Lung microvascular endothelial cell (primary cell): ENCODE measurements around the gene ELP1. TPM values are rescaled to one million over a fixed set of nuclear protein-coding genes. Genes with fewer than 3 reads are reported as not detected.
A peak's percentile ranks its signal among the peaks of the same experiment; 100 is the strongest.
"Not testable (repeated sequence)": the region's sequence is repeated elsewhere in the genome, so short reads cannot be mapped to it uniquely, and the experiment has no call there.

Experiments used
- DNase-seq, 2 donors: peaks; one replicate each; pipeline versions ENCODE4 v3.0.0 to v3.0.0-alpha.2; 2010; ENCODE audit warnings: low read depth in 2 of 2
- total RNA-seq: library from RNA; depleted of rRNA; stranded (reverse); fragments of >200 nt; gene quantifications from 2 replicates; pipeline ENCODE4 v1.2.1, GENCODE V29; 2014

The ELP1 gene
- total RNA-seq, 1 donor from 2014 or later, result 32.9 TPM

DNA sequence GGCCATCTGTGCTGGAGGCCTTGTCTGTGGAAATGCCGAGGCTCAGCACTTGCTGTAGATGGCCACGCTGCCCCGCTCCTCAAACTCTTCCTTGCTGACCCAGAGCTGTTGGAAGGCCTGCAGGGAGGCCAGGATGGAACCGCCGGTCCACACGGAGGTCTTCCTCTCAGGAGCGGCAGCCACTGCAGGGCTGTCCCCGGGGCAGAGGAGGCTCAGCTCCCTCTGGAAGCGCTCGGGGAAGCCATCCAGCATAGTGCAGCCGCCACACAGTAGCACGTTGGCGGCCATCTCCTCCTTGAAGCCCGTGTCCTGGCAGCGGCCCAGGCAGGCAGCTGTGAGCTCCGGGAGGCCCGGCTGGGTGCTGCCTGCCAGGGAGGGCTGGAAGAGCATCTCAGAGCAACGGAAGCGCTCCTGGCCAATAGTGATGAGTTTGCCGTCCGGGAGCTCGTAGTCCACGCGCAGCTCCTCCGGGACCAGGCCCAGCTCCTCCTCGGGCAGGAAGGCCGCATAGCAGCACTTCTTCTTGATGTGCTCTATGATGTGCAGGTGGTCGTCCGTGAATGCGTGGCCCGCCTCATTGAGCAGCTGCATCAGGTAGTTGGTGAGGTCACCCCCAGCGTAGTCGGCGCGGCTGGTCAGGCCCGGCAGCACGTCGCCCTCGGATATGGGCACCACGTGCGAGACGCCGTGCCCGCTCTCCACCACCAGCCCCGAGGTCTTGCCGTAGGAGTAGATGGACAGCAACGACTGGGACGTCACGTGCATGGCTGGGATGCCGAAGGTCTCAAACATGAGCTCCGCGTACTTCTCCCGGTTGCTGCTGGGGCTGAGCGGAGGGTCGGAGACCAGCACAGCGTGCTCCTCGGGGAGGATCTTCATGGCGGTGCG lies 79.0 kb downstream of the ELP1 start:
- no peak for DNase-seq

DNA sequence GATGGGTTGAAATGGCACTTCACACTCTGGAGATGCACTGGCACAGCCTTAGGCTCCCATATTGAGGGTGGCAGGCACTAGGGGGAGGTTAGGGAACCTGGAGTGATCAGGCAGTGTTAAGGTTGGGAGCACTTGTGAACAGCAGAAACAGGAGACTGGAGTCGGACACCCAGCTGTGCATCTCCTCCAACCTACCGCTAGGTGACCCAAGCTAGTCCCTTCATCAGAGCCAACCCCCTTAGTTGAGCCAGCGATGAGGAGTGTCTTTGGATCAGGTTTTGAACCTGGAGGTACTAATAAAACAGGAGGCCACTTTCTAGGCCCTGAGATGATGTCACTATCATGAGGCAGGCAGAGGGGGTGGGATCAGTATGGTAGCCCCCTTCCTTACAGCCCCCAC lies 79.8 kb downstream of the ELP1 start:
- DNase-seq, result no peak

DNA sequence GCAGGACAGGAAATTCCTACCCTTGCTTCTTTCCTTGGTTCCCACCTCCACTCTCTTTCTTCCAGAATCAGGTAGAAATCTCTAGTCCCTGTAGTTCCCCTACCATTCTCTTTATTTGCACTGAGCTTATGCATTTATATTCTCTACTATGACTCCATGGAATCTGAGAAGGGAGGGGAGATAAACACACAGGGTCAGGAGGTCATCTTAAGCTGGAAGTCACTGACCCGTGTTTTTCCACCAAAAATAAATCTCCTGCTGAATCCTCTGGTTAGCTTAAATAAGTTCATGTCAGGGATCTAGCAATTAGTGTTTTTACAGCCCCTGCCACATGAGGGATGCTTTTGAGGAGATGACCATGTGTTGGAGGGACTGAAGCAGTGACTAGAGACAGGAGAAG lies 81.8 kb downstream of the ELP1 start:
- peak in 1 of 2 donors; percentile 8 for DNase-seq

DNA sequence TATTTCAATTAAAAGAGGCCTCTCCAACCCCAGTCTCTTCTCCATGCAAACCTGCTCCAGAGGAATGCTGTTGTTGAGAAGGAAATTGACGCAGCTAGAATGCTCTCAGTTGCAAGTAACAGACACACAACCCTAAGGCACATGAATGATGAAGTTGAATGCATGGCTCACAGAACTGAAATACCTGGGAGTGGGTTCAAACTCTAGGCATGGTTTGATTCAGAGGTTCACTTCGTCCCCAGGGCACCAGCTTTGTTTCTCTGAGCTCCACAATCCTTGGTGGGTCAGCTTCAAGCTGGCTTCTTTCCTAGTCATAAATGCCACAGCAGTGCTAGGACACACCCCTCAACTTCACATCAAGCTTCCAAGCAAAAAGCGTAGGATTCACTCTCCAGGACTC lies 82.8 kb downstream of the ELP1 start:
- DNase-seq, result no peak

DNA sequence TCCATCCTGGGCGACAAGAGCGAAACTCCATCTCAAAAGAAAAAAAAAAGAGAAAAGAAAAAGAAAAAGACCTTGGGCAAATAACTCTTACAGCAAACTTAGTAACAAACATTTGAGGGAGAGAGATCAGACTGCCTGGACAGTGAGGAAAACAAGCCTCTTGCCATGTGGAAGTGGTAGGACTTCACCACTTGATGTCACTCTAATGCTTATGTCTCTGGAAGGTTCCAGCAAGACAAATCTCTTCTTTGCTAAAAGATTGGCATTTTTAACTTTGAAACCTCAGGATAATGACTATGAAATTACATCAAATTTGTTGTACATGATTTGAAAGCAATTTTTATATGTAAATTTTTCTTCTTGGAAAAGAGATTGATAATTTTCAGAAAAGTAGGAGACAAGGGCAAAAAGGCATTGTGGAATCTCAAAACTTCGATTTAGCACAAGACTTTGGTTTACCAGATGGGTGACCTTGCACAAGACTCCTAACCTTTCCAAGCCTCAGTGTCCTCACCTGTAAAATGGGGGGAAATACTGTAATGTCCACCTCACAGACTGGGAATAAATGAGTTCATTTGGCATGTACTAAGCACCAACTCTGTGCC lies 83.5 kb downstream of the ELP1 start:
- peak; percentile 51 to 58 for DNase-seq

DNA sequence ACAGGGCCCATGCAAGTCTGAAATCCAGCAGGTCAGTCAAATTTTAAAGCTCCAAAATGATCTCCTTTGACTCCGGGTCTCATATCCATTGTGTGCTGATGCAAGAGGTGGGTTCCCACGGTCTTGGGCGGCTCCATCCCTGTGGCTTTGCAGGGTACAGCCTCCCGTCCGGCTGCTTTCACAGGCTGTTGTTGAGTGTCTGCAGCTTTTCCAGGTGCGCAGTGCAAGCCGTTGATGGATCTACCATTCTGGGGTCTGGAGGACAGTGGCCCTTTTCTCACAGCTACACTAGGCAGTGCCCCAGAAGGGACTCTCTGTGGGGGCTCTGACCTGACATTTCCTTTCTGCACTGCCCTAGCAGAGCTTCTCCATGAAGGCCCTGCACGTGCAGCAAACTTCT lies 85.6 kb downstream of the ELP1 start:
- DNase-seq, result not testable (repeated sequence)

DNA sequence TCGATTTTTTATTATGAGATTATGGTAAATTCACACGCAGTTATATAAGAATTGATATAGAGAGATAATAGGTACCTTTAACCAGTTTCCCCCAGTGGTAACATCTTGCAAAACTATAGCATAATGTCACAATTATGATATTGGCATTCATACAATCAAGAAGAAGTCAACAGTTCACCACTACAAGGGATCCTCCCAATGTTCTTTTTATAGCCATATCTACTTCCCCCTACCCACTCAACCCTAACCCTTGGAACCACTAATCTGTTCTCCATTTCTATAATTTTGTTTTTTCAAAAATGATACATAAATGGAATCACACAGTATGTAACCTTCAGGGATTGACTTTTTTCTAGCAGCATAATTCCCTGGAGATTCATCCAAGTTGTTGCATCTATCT lies 88.0 kb downstream of the ELP1 start:
- no peak for DNase-seq

DNA sequence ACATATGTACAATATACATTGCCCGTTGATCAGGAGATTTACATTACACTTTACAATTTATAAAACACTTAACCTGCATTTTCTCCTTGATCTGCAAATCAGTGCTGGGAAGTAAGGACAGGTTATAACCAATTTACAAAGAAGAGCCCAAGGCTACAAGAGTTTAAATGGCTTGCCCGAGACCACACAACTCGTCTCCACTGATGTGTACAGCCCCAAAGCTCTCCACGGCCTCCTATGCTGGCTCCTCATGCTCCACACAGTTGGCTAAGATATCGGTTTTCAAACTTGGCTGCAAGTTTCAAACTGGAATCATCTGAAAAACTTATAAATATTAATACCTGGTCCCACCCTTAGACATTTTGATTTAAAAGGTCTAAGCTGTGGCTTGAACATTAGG lies 88.4 kb downstream of the ELP1 start:
- DNase-seq, result no peak

DNA sequence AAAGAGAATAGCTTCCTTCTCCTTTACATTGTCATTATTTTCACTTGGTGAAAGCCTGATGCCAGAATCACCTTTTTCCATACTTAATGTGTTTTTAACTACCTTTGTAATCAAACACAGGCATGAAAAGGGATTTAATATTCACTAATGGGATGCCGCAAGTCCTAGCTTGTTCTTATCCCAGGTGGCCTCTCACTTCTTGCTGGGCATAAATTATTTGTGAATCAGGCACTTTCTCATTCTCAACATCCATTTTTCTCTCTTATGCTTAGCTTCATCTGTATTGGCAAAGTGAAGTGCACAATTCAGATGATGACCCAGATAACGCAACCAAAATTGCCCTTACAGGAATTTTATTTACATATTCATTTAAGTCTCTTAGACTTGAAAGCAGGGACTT lies 89.1 kb downstream of the ELP1 start:
- DNase-seq, result no peak

DNA sequence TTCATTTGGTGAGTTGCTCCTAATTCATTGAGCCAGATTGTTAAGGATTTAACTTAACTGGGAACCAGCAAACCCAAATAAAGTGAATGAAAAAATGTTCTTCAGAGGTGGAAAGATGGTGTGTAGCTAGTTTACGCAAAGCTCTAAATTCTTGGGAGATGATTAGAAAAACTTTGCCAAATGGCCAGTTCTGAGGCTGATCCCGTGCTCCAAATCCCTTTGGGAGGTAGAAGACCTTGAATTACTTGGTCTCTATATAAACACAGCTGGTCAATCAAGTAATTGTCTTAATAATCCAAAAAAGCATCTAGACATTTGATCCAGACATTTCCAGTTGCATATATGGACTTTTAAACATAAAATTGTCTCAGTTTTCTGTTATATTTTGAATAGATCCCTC lies 89.5 kb downstream of the ELP1 start:
- no peak for DNase-seq

DNA sequence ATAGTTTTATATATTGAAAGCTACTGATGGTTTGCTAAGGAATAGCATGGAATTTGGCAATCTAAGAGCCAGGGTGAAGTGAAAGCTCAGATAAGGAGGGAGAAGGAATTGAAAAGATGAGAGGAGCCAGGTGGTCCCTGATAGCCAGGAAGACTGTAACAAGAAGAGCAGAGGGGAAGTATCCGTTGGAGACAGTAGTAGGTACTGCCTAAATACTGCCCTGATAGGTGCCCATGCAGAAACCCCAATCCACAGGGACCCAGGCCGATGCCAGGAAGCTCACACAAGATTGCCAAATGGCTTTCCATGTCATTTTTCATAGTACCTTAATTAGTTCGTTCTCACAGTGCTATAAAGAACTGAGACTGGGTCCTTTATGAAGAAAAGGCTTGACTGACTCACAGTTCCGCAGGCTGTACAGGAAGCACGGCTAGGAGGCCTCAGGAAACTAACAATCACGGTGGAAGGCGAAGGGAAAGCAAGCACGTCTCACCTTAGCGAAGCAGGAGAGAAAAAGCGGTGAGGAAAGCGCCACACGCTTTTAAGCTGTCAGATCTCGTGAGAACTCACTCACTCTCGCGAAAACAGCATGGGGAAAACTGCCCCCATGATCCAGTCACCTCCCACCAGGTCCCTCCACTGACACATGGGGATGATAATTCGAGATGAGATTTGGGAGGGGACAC lies 91.2 kb downstream of the ELP1 start:
- peak; percentile 7 to 85 for DNase-seq

DNA sequence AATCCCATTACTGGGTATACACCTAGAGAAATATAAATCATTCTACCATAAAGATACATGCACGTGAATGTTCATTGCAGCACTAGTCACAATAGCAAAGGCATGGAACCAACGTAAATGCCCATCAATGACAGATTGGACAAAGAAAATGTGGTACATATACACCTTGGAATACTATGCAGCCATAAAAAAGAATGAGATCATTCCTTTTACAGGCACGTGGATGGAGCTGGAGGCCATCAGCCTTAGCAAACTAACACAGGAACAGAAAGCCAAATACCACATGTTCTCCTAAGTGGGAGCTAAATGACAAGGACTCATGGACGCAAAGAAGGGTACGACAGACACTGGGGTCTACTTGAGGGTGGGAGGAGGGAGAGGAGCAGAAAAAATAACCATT lies 94.4 kb downstream of the ELP1 start:
- DNase-seq, result not testable (repeated sequence)

DNA sequence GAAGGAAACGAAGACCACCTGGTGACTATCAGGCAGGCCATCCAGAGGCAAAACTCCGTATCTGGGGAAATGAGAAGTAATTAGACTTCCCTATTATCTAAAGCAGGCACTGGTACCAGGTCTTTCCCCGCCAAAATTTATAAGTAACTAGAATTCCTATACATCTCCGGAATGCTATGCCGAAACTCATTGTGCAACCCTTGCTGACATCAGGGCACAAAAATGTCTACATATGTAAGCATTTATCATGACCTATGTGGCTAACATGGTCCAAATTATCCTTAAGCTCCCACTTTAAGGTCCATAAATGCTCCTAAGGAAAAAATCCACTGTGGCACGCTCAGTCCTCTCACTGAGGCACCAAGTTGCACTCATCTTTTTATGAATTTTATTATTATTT lies 95.9 kb downstream of the ELP1 start:
- DNase-seq, result no peak

DNA sequence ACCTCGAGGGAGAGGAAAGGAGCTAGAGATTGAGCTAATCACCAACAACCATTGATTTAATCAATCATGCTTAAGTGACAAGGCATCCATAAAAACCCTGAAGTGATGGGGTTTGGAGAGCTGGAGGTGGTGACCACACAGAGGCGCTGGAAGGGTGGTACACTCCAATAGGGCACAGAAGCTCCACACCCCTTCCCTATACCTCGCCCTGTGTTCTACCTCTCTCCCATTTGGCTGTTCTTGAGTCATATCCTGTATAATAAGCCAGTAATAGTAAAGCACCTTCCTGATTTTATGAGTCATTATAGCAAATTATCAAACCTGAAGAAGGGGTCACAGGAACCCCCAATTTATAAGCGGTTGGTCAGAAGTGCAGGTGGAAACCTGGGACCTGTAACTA lies 96.4 kb downstream of the ELP1 start:
- no peak for DNase-seq

DNA sequence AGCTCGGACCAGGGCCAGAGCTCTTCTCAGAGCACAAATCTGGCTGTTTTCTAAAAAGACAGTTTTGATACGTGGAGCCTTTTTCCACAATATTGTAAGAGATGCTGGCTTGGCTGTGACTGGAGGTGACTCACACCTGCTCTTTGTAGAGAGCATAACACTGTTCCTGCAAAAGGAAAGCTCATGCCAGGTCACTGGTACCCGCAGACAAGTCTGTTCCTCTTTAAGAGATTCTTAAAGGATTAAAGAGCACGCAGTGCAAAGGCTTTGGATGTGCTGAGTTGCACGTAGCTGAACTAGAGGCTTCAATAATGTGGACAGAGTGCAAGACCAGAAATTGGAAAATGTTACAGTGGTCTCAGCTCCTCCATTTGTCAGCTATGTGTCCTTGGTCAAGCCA lies 97.1 kb downstream of the ELP1 start:
- no peak for DNase-seq

DNA sequence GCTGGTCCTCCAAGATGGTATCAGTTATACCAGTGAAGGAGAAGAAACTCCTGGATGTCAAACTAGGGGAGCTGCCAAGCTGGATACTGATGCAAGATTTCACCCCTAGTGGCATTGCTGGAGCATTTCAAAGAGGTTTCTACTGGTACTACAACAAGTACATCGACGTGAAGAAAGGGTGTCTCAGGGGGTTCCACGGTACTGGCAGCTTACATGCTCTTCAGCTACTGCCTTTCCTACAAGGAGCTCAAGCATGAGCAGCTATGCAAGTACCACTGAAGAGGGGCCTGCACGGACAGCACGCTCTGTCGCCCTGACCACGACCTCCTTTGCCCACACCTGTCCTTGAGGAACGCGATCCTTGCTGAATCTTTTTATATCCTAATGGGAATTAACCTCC lies 97.6 kb downstream of the ELP1 start:
- no peak for DNase-seq

DNA sequence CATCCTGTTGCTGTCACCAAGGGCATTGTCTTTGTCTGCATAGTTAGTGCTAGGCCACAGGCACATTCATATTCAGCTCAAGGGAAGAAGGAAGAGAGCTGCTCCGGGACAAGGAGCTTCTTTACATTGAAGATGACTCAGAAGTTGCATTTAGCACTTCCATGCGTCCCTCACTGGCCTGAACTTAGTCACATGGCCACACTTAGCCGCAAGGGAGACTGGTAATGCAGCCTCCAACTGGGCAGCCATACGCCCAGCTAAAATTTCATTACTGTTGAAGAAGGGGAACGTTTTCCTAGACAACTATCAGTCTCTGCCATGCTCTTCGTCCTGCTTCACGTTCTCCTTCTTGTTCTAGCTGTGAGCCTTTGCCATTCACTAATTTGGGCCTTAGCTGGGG lies 98.1 kb downstream of the ELP1 start:
- DNase-seq, result no peak

DNA sequence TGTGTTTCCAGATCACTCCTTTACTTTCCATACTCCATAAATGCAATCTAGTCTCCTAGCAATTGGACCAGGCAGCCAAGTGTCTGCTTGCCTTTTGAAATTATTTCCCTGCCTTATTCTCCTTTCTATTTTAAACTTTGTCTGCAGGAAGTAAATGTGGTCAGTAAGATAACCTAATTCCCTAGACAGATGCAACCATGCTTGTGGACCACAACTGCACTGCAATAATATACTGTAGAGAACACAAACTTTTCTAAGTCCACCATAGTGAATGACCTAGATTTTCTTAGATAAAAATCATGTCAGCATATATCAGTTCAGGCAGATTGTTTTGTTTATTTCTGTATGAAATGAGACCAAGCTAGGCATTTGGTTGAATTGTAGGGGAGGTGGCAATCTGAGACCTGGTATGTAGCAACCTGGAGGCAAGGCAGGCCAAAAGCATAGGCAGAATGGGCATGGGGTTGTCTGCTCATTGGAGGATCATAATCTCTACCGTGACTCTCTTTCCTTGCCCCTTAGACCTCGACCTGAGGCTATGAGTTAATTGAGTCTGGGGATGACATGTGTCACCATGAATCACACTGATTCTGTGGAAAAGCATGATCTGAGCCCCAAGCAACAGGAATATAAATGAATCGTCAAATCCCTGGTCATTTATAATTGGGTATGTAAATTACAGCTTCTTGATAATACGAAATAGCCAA lies 98.8 kb downstream of the ELP1 start:
- no peak for DNase-seq

DNA sequence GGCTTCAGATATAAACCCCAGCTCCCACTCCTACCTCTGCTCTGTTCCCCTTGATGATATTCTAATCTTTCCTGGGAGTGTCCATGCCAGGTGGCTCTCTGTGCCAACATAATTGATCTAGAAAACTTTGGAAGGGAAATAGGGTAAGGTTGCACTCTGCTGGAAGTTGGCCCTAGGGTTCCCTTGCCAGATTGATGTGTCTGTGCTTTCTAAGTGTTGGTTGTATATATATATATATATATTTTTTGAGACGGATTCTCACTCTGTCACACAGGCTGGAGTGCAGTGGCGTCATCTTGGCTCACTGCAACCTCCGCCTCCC lies 101.8 kb downstream of the ELP1 start:
- no peak for DNase-seq

DNA sequence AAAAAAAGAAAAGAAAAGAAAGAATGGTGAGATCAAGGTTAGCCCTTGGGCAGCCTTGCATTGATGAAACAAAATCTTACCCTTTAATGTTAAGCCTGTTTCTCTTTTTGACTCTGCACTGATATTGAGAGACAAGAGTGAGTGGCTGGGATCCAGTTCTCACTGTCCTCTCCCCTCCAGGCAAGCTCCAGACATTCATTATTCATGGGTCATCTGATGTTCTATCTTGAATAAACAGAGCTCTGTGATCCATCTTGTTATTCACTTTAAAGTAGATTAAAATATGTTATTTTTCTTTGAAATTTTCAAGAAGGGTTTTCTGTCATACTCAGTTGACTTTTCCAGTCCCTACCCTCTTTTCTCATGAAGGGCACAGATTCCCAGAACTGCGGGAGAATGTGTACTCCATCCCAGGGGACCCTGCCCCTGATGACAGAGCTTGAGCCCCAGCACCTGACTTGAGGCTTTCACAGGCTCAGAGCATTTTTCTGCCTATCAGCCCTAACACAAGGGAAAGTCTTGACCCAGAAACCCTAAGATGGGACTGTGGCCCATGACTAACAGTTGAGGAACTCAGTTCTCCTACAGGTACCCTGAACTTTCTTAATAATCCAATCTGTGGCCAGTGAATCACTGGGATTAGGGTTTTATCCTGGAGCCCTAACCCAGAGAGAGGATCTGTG lies 102.3 kb downstream of the ELP1 start:
- no peak for DNase-seq

DNA sequence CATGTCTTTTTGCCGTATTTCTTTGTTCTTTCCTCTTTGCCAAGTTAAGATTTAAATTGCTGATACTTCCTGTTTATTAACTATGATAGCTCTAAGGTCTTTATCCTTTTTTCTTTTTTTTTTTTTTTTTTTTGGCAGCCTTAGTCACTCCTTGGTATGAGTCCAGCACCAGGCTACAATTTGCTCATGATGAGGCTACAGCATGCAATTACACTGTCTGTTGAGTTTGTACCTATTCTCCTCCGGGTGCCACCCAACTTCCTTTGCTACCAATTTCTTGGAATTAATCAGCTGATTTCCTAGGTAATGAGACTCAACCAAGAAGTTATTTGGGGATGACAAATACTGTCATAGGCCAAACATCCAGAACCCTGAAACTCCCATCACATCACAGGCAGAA lies 103.7 kb downstream of the ELP1 start:
- no peak for DNase-seq

DNA sequence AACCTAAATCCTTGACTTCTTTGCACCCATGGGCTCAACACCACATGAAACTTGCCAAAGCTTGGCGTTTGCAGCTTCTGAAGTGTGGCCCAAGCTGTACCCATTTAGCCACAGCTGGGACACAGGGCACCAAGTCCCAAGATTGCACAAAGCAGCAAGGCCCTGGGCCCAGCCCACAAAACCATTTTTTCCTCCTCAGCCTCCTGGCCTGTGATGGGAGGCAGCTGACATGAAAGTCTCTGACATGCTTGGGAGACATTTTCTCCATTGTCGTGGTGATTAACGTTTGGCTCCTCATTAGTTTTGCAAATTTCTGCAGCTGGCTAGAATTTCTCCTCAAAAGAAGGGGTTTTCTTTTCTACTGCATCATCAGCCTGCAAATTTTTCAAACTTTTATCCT lies 110.1 kb downstream of the ELP1 start:
- DNase-seq, result no peak
